ENCODE results near the gene ACTRT2.

GRCh38 chr1:3065797-3066196 lies 44.5 kb downstream of the ACTRT2 start:
- no peak for TF ChIP-seq CTCF (IDR thresholded peaks at IDR 0.05)
- TF ChIP-seq POLR2A (IDR thresholded peaks at IDR 0.05) = no peak
